Upper lobe of right lung (tissue), 1 donor: ENCODE measurements around the gene NTRK1. TPM values are rescaled to one million over a fixed set of nuclear protein-coding genes. Genes with fewer than 3 reads are reported as not detected.
A peak's percentile ranks its signal among the peaks of the same experiment; 100 is the strongest.

Experiments used
- ATAC-seq: fragments of 200-7000 bp; cut with Tn5 transposase; one replicate; pipeline ENCODE4 v1.9.1; 2020; ENCODE audit warnings: mild to moderate bottlenecking, moderate library complexity
- DNase-seq: peaks from one replicate; pipeline ENCODE4 v3.0.0-alpha.2; 2020
- H3K27ac ChIP-seq: fragments of 200-600 bp; one replicate; pipeline ENCODE4 v1.8.0; 2022
- H3K27me3 ChIP-seq: fragments of 200-600 bp; one replicate; pipeline ENCODE4 v1.8.0; 2022; ENCODE audit warnings: mild to moderate bottlenecking
- H3K36me3 ChIP-seq: fragments of 200-600 bp; one replicate; pipeline ENCODE4 v1.8.0; 2022
- H3K4me1 ChIP-seq: fragments of 200-600 bp; one replicate; pipeline ENCODE4 v1.8.0; 2022
- H3K4me3 ChIP-seq: fragments of 200-600 bp; one replicate; pipeline ENCODE4 v1.8.0; 2022; ENCODE audit warnings: mild to moderate bottlenecking
- H3K9me3 ChIP-seq: fragments of 200-600 bp; one replicate; pipeline ENCODE4 v1.8.0; 2022
- CTCF ChIP-seq: fragments of 200-600 bp; IDR thresholded peaks from one replicate; pipeline ENCODE4 v1.8.0; 2022; ENCODE audit warnings: antibody characterized with exemption
- intact Hi-C: fragments of 100-400 bp; cut with DNase I; formaldehyde crosslinking; loops from one replicate; pipeline ENCODE4 v1.11.0; 2022
- total RNA-seq: library from RNA; stranded (reverse); fragmentation: NEBNext Ultra II Directional; extraction: Animal tissue kit (Norgen Biotek cat#: 25700); gene quantifications from one replicate; pipeline ENCODE4 v1.2.1, GENCODE V29; 2021
- donor health status: DM: no; HTN: yes; CAD: no; lungs with severe emphysema.

Gene NTRK1
- total RNA-seq, 1 donor from 2014 or later: 1.2 TPM

- no peak for TF ChIP-seq CTCF
- no peaks in the 10 kb centered on the region for H3K36me3 ChIP-seq
- H3K4me1 ChIP-seq: no peaks in the 10 kb centered on the region
- no peaks in the 10 kb centered on the region for H3K27me3 ChIP-seq
- no peak for DNase-seq
- intact Hi-C loops: no loop called here
- no peaks in the 10 kb centered on the region for H3K9me3 ChIP-seq
- H3K27ac ChIP-seq: no peak overlapping the region
- no peak for ATAC-seq
- no peak overlapping the region for H3K4me3 ChIP-seq
Measured at GRCh38 chr1:156822680-156823079, 38.0 kb upstream of the NTRK1 start.

- DNase-seq (peak; percentile 9), ATAC-seq (no peak)
- Histone ChIP-seq H3K27me3 (no peaks in the 10 kb centered on the region), H3K4me3 (no peak overlapping the region), H3K9me3 (no peaks in the 10 kb centered on the region), H3K4me1 (no peaks in the 10 kb centered on the region), H3K27ac (no peak overlapping the region), H3K36me3 (no peaks in the 10 kb centered on the region)
- intact Hi-C loops: no loop called here
- no peak for TF ChIP-seq CTCF
Measured at GRCh38 chr1:156823210-156823790, 37.4 kb upstream of the NTRK1 start.

GRCh38 chr1:156826630-156827029, 34.0 kb upstream of the NTRK1 start:
- Histone ChIP-seq H3K27me3 (no peaks in the 10 kb centered on the region), H3K4me3 (no peak overlapping the region), H3K9me3 (no peaks in the 10 kb centered on the region), H3K36me3 (no peaks in the 10 kb centered on the region), H3K4me1 (no peaks in the 10 kb centered on the region), H3K27ac (no peak overlapping the region)
- no peak for ATAC-seq
- no peak for DNase-seq
- TF ChIP-seq CTCF: no peak
- intact Hi-C loops: no loop called here

- H3K27me3 ChIP-seq: peaks cover 5% of the 10 kb centered on the region
- intact Hi-C loops: no loop called here
- no peak overlapping the region for H3K27ac ChIP-seq
- H3K4me1 ChIP-seq: no peaks in the 10 kb centered on the region
- DNase-seq: no peak
- H3K9me3 ChIP-seq: no peaks in the 10 kb centered on the region
- TF ChIP-seq CTCF: no peak
- no peaks in the 10 kb centered on the region for H3K36me3 ChIP-seq
- H3K4me3 ChIP-seq: no peak overlapping the region
- no peak for ATAC-seq
Measured at GRCh38 chr1:156828400-156829124, 32.1 kb upstream of the NTRK1 start.

- H3K36me3 ChIP-seq: no peaks in the 10 kb centered on the region
- no peak overlapping the region for H3K27ac ChIP-seq
- ATAC-seq: no peak
- H3K4me1 ChIP-seq: no peaks in the 10 kb centered on the region
- no peak overlapping the region for H3K4me3 ChIP-seq
- H3K9me3 ChIP-seq: no peaks in the 10 kb centered on the region
- intact Hi-C loops: no loop called here
- H3K27me3 ChIP-seq: peaks cover 11% of the 10 kb centered on the region
- no peak for TF ChIP-seq CTCF
- no peak for DNase-seq
Measured at GRCh38 chr1:156832434-156832833, 28.2 kb upstream of the NTRK1 start.
